ENCODE measurements around the gene INPP4A. TPM values are rescaled to one million over a fixed set of nuclear protein-coding genes. Genes with fewer than 3 reads are reported as not detected.
A peak's percentile ranks its signal among the peaks of the same experiment; 100 is the strongest.

INPP4A gene
- total RNA-seq, 1 donor from 2014 or later: 73.0 TPM

- DNase-seq (ENCODE audit: low spot score in 2 of 2) (no peak), FAIRE-seq (no peak)
Measured at GRCh38 chr2:98472961-98473746, 28.5 kb downstream of the INPP4A start.

- DNase-seq (ENCODE audit: low spot score in 2 of 2): no peak
- no peak for FAIRE-seq
Measured at GRCh38 chr2:98473995-98474780, 29.5 kb downstream of the INPP4A start.

- FAIRE-seq: no peak
- no peak for DNase-seq (ENCODE audit: low spot score in 2 of 2)
Measured at GRCh38 chr2:98474979-98475632, 30.4 kb downstream of the INPP4A start.

- DNase-seq (ENCODE audit: low spot score in 2 of 2): no peak
- FAIRE-seq: no peak
Measured at GRCh38 chr2:98476192-98476868, 31.7 kb downstream of the INPP4A start.

GRCh38 chr2:98477036-98477435, 32.4 kb downstream of the INPP4A start:
- FAIRE-seq: no peak

GRCh38 chr2:98477506-98477905, 32.8 kb downstream of the INPP4A start:
- FAIRE-seq: no peak

More at GRCh38 chr2:98477036-98477435, 32.4 kb downstream of the INPP4A start:
- no peak for DNase-seq (ENCODE audit: low spot score in 2 of 2)

GRCh38 chr2:98478088-98478551, 33.5 kb downstream of the INPP4A start:
- FAIRE-seq (no peak), DNase-seq (ENCODE audit: low spot score in 2 of 2) (peak in 1 of 2 donors; percentile 45)

More at GRCh38 chr2:98477506-98477905, 32.8 kb downstream of the INPP4A start:
- DNase-seq (ENCODE audit: low spot score in 2 of 2): no peak

- FAIRE-seq (no peak), DNase-seq (ENCODE audit: low spot score in 2 of 2) (no peak)
Measured at GRCh38 chr2:98478907-98479306, 34.2 kb downstream of the INPP4A start.

- FAIRE-seq (no peak), DNase-seq (ENCODE audit: low spot score in 2 of 2) (no peak)
Measured at GRCh38 chr2:98479371-98479770, 34.7 kb downstream of the INPP4A start.

GRCh38 chr2:98479959-98480524, 35.4 kb downstream of the INPP4A start:
- DNase-seq (ENCODE audit: low spot score in 2 of 2): no peak
- no peak for FAIRE-seq

- DNase-seq (ENCODE audit: low spot score in 2 of 2) (no peak), FAIRE-seq (no peak)
Measured at GRCh38 chr2:98480598-98480997, 35.9 kb downstream of the INPP4A start.

- no peak for DNase-seq (ENCODE audit: low spot score in 2 of 2)
- no peak for FAIRE-seq
Measured at GRCh38 chr2:98482362-98482761, 37.7 kb downstream of the INPP4A start.

GRCh38 chr2:98483257-98483861, 38.7 kb downstream of the INPP4A start:
- no peak for FAIRE-seq
- no peak for DNase-seq (ENCODE audit: low spot score in 2 of 2)

GRCh38 chr2:98484121-98484557, 39.5 kb downstream of the INPP4A start:
- DNase-seq (ENCODE audit: low spot score in 2 of 2) (no peak), FAIRE-seq (no peak)

- FAIRE-seq: no peak
- no peak for DNase-seq (ENCODE audit: low spot score in 2 of 2)
Measured at GRCh38 chr2:98484652-98485452, 40.2 kb downstream of the INPP4A start.

- DNase-seq (ENCODE audit: low spot score in 2 of 2) (no peak), FAIRE-seq (no peak)
Measured at GRCh38 chr2:98485453-98485755, 40.7 kb downstream of the INPP4A start.

- DNase-seq (ENCODE audit: low spot score in 2 of 2) (no peak), FAIRE-seq (no peak)
Measured at GRCh38 chr2:98486374-98486981, 41.8 kb downstream of the INPP4A start.

GRCh38 chr2:98487101-98487805, 42.6 kb downstream of the INPP4A start:
- DNase-seq (ENCODE audit: low spot score in 2 of 2): no peak
- no peak for FAIRE-seq

Measured in frontal cortex (tissue), 4 donors.